Measurements from ENCODE around the gene GPR62.

- TF ChIP-seq RFX5 (IDR thresholded peaks at IDR 0.05; ENCODE audit: low read length) (no peak), TCF12 (IDR thresholded peaks at IDR 0.05) (no peak), FOXM1 (IDR thresholded peaks at IDR 0.05; ENCODE audit: low read depth) (no peak), EP300 (IDR thresholded peaks at IDR 0.05; ENCODE audit: borderline replicate concordance in 1 of 2, low read depth in 1 of 2, low read length in 1 of 2) (no peak)
These were observed 5.8 kb downstream of the GPR62 start for GRCh38 chr3:51961011-51961410.
